Epithelial cell of proximal tubule (primary cell): ENCODE measurements around the gene KCNMB2. TPM values are rescaled to one million over a fixed set of nuclear protein-coding genes. Genes with fewer than 3 reads are reported as not detected.

Experiments used
- DNase-seq: peaks from one replicate; pipeline ENCODE4 v3.0.0-alpha.2; 2011; ENCODE audit warnings: low read depth
- H3K4me3 ChIP-seq: 2 replicates; pipeline ENCODE4 v1.5.1; 2011; ENCODE audit warnings: low read depth, mild to moderate bottlenecking, low read length
- total RNA-seq: library from RNA; depleted of rRNA; stranded (reverse); fragments of >200 nt; gene quantifications from 2 replicates; pipeline ENCODE4 v1.2.3, GENCODE V29; 2015
- TF ChIP-seq, protein P1 (sequence below): conservative IDR thresholded peaks from 2 replicates; pipeline ENCODE4 v1.5.1; 2012; ENCODE audit warnings: low read depth, mild to moderate bottlenecking, low read length

KCNMB2 gene
- total RNA-seq, 1 donor from 2014 or later = not detected

DNA sequence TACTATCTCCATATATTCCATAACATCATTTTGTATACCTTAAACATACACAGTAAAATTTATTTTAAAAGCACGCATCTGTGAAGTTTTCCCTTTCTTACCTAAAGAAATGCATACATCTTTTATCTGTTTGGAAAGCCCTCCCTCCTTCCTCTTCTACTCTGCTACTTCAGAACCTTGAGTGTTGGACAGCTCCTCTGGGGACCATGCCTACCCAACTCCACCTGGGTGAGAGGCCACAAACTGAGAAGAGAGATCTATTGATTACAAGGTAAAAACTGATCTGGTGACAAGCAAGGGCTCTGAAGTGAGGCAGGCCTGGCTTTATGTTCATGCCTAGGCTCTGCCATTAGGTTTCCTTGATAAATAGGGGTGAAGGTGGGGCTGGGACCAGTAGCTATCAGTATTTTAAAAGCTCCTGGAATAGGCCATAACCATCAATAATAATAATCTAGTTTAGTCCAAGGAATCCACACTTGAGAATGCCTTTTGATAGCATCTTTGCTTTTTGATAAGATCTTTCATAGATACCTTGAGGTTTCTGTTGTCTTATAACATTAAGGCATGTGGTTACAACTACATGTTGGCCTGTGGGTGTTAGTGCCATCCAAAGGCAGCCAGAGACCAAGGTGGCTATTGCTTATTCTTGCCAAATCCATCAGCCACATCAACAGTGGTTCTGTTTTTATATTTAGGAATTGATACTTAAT, 148.8 kb downstream of the KCNMB2 start:
- TF ChIP-seq, protein P1, sequence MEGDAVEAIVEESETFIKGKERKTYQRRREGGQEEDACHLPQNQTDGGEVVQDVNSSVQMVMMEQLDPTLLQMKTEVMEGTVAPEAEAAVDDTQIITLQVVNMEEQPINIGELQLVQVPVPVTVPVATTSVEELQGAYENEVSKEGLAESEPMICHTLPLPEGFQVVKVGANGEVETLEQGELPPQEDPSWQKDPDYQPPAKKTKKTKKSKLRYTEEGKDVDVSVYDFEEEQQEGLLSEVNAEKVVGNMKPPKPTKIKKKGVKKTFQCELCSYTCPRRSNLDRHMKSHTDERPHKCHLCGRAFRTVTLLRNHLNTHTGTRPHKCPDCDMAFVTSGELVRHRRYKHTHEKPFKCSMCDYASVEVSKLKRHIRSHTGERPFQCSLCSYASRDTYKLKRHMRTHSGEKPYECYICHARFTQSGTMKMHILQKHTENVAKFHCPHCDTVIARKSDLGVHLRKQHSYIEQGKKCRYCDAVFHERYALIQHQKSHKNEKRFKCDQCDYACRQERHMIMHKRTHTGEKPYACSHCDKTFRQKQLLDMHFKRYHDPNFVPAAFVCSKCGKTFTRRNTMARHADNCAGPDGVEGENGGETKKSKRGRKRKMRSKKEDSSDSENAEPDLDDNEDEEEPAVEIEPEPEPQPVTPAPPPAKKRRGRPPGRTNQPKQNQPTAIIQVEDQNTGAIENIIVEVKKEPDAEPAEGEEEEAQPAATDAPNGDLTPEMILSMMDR = no peak
- no peak overlapping the region for H3K4me3 ChIP-seq
- no peak for DNase-seq

DNA sequence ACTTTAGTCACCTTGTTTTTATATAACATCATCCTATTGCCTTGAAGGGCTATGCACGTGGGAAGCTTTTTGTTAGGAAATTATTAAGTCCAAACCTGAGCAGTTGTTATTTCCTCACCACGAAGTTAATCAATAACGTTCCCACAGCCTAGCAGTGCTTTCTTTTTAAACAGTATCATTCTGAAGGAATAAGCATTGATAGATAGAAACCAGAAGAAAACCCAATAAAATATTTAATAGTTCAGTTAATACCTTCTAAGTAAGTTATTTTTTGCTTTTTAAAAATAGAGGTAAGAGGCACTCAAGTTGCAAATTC, 149.3 kb downstream of the KCNMB2 start:
- no peak for DNase-seq
- H3K4me3 ChIP-seq = no peak overlapping the region
- TF ChIP-seq, protein P1 = no peak

DNA sequence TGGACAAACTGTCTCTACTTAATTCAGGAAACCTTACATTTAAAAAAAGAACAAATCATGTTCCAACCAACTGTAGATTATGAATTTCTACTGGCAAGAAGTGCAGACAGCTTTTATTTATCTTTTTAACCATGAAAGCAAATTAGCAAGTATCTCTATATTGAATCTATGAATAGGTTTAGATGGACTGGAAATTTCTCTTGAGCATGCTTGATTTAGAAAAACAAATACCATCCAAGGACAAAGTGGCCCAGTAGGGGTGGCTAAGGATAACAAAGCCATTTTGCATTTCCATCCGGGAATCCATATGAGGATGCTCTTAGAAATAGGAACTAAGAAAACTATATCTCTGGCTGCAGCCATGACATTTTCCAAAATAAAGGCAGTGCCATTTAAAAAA, 150.6 kb downstream of the KCNMB2 start:
- DNase-seq = no peak
- H3K4me3 ChIP-seq = no peak overlapping the region
- TF ChIP-seq, protein P1 = no peak

DNA sequence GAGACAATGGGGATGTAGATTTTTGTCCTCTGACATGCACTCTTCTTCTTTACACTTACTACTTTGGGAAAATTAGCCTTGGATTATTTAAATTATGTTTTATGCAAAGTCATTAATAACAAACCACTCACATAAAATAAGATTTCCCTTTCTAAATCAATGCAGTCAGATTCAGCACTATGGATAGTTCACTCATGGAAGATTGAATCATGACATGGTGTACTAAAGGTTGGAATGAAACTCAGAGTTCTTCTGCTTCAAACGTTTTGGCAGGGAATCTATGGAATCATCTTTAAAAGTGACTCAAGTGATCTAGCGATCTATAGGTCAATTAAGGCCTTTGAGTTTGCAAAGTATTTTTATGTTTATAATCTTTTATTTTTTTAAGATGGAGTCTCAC, 154.3 kb downstream of the KCNMB2 start:
- TF ChIP-seq, protein P1 = no peak
- DNase-seq = no peak
- no peak overlapping the region for H3K4me3 ChIP-seq

DNA sequence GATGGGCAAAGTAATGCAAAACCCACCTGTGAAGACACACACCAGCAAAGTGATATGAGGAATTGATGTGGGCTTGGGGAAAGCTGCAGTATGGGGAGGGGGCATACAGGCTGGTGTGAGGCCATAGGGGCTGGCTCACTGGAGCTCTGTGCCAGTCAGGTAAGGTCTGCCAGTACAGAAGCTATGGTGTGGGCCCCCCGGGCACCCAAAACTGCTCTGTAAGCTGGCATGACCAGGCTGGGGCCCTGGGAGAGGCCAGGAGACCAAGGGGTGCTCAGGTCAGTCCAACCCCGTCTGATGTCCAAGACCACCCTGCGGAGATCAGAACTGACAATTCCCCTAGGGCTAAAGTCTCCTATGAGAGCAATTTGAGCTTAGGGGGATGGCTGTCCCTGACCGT, 163.1 kb downstream of the KCNMB2 start:
- DNase-seq = no peak
- TF ChIP-seq, protein P1 = no peak
- no peak overlapping the region for H3K4me3 ChIP-seq

DNA sequence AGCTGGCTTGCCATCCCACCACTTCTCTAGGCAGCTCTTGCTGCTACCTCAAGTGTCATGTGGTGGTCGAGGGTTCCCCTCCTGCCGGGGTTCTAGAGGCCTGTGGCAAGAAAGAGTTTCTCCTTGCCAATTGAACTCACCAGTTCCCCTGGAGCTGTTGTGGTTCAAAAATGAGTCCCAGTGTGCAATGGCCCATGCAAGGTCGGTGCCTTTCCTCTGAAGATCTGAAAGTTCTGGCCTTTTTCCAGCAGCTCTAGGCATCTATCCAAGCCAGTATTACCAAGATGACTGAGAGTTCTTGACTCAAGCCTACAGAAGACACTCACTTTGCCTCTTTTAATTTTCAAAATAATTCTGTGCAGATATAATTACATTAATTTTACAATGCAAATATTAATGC, 163.6 kb downstream of the KCNMB2 start:
- peak; percentile 44 for DNase-seq
- TF ChIP-seq, protein P1 = no peak
- no peak overlapping the region for H3K4me3 ChIP-seq

DNA sequence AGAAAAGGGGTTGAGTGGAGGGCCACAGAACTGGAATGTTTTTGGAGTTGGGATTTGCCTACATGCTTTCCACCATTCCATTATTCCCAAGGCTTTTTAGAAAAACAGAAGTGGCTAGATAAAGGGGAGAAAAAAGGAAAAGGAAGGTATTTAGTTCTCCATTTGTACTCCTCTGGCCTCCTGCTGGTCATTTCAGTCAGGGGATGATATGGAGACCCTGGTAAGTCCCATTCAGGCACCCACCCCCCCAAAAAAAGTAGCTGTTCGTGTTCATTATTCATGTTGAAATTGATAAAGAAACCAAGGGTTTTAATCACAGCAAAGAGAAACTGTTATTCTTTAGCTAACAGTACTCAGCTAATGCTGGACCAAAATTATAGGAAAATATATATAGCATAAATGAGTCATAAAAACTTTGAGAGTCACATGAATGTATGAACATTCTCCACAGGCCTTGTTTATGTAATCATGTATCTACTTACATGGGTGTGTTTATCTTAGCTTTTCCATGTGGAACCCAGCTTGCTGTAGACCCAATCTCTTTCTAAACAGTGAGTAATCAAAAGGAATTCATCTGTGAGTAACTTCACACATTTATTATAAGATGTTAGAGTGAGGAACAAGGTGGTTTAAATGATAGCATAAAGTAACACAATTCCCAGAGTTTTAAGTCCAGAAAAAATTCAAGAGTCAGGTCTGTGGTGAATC, 167.2 kb downstream of the KCNMB2 start:
- no peak for DNase-seq
- no peak overlapping the region for H3K4me3 ChIP-seq
- TF ChIP-seq, protein P1 = peak; percentile 7
